ENCODE data around the gene HPCAL1.

The HPCAL1 gene

DNA sequence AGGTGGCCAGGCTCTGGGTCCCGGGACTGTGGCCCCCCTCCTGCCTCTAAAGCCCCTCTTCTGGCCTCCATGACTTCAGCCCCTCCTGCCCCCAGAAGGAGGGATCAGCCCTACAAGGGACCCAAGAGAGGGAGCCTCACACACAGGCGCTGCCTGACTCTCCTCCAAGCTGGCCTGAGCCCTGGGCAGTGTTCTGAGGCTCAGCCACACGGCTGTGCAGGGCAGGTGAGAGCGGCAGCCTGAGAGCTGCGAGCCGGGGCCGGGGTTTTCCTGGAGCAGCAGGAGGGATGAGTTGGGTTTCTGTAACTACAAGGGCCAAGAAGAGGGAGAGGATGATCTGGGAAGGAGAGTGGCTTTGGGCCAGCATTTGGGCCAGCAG is 70.1 kb downstream of the HPCAL1 start:
- no peak for DNase-seq

- DNase-seq = no peak
Observed at GRCh38 chr2:10373931-10374330, 71.2 kb downstream of the HPCAL1 start.

DNA sequence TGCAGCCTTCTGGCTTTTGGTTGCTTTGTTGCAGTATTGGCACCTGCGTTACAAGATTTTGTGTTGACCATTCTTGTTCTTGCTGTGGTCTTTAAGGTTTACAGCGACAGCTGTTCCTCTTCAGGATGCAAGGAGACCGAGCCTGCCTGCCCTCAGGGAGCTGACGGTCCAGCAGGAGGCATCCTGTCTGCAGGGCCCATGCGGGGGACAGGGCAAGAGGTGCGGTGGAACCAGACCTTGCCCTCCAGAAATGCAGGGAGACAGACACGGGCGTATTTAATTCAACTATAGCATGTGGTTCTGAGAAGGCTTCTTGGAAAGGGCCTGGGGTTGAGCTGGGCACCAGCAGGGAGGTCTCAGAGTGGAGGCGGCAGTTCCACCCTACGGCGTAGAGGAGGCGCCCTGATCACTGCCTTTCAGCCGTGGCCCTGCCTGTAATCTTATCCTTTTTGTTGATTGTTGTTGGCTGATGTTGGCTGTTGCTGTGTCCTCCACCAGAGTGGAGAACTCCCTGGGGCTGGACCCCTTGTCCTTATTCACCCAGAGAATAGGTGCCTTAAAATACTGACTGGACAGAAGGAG is 71.7 kb downstream of the HPCAL1 start:
- no peak for DNase-seq

- DNase-seq = no peak
Observed at GRCh38 chr2:10375570-10376281, 73.0 kb downstream of the HPCAL1 start.

DNA sequence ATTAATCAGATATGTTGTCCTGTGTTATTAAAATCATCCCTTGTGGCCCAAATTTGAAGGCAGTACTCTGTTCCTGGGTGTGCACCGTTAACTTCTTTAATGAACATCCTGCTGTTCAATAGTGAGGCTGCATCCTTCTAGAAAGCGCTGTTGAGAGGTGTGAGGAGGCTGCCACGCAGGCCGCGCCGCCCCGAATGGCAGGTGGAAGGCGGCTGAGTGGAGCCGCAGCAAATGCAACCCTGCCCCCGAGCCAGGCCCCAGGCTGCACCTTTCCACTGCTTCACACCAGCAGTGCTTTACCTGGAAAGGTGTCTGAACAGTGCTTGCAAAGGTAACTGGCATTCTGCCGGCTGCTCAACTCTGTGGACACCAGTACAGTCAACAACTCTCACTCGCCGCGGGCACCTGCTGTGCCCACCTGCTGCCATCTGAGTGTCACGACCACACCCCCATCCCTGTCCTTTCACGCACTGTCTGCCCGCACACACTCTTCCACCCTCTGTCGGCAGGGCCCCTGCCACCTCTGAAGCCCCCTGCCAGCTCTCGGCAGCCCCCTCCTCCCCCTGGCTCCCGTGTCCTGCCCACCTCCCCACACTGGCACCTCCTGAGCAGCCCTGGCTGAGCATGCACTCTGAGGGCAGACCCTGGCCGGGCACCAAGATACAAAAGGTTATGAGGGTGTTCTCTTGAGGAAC is 74.5 kb downstream of the HPCAL1 start:
- no peak for DNase-seq

DNA sequence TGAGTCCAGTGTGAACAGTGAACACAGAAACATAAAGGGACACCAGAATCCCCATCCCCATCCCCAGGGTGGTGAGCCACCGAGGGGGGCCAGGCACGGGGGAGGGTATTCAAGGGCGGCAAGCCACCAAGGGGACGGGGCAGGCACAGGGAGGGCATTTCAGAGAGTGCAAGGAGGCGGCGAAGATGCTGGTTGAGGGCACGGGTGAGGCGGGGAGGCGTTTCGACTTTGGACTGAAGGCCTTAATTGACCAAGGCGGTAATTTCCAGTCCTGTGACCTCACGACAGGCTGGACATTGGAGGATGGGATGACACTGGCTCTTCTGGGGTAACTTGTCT is 75.0 kb downstream of the HPCAL1 start:
- no peak for DNase-seq

- DNase-seq = peak; percentile 47 to 60
Observed at GRCh38 chr2:10378189-10378588, 75.5 kb downstream of the HPCAL1 start.

- DNase-seq = no peak
Observed at GRCh38 chr2:10380048-10380926, 77.6 kb downstream of the HPCAL1 start.

GRCh38 chr2:10381997-10382353 is 79.3 kb downstream of the HPCAL1 start:
- no peak for DNase-seq

GRCh38 chr2:10382354-10383061 is 79.8 kb downstream of the HPCAL1 start:
- peak in 1 of 2 experiments; percentile 57 for DNase-seq

GRCh38 chr2:10383960-10384734 is 81.4 kb downstream of the HPCAL1 start:
- no peak for DNase-seq

DNA sequence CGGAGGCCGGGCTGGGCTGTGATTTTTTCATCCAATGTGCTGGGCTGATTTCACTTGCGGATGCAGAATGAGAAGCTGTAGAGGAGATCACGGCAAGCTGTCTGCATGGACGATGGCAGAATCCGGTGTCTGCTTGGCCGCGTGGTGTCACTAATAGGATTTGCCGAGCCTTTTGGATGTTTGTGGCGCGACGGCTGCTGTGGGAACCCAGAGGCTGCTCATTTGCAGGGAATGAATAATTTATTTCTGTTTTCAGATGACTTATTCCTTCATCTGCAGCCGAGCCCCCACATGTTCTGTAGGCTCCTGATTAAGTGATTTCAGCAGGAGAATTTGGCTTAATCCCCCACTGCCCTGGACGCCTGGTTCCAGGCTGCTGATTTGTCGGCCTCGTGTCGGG is 82.8 kb downstream of the HPCAL1 start:
- no peak for DNase-seq

DNA sequence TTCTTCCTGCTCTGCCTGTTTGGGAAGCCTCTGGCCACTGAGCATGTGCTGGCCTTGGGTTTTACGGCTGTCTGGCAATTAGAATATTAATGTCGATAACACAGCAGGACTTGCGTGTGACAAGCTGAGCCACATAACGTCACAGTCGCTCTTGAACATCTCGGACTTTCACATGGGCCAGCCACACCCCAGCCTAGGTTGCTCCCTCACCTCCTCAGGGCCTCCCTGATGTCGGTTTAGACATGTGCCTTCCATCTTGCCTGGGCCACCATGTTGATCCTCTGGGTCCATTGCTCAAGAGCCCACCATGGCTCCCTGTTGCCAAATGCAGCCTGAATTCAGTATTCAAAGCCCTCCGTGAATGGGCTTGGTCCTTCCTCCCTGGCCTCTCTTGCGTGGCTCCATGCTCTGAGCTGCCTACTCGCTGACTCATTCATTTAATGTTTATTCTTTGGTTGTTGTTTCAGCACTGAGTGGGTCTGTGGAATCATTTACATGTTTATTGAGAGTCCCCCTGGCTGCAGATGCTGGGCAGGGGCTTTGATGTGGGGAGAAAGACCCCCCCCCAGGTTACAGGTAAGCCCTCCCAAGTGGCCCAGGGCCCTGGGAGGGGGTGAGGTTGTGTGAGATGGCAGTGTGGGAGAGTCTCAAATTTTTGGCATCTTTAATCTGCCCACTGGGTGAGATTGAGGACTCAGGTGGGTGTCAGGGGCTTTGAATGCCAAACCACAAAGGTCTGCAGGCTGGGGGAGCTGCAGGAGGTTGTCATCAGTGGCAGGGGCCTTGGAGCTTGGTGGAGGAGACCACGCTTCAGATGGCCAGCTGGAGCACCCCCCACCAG is 83.4 kb downstream of the HPCAL1 start:
- no peak for DNase-seq

GRCh38 chr2:10387033-10387432 is 84.3 kb downstream of the HPCAL1 start:
- DNase-seq = no peak

DNA sequence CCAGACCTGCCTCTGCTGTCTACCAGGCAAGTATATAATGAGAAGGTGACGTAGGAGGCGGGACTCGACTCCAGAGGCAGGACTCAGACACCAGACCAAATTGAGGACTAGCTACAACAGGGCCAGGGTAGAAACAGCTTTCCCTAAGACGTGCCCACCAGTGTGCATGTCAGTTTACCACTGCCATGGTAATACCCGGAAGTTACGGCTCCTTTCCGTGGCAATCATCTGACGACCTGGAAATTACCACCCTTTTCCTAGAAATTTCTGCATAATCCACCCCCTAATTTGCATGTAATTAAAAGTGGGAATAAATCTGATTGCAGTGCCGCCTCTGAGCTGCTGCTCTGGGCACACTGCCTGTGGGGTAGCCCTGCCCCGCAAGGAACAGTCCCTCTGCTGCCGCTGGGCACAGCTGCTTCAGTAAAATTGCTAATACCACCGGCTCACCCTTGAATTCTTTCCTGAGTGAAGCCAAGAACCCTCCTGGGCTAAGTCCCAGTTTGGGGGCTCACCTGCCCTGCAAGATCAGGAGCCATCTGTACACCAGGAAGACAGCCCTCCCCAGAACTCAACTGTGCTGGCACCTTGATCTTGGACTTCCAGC is 86.4 kb downstream of the HPCAL1 start:
- DNase-seq = no peak

DNA sequence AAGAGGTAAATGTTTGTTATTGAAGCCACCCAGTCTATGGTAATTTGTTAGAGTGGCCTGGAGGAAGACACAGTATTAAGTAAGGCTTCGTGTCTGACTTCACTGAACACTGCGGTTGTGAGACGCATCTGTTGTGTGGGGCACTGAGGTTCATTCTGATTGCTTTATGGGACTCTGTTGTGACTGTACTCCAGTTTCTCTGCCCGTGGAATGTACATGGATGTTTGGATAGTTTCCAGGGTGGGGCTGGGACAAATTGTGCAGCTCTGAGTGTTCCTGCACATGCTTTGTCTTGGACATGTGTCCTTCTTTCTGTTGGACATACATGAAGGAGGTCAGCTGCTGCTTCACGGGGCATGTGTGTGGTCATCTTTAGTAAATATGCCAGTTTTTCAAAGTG is 86.9 kb downstream of the HPCAL1 start:
- DNase-seq = no peak

DNA sequence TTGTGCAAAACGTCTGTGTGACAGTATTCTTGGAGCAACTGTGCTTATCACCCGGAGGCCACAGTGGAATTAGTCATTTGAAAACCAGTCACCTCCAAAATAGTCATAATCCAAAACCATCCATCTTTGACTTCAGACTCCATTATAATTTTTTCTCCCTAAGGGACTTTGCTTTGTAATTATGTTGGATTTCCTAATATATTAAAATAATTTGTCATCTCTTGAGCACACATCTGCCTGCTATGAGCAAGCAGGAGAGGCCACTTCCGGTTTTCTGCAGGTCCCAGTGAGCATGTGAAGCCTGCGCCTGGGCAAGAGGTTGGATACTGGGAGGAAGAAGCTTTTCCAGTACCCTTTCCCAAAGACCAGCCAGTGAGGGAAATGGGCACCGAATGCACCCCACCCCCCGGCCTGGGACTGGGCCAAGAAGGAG is 87.7 kb downstream of the HPCAL1 start:
- DNase-seq = no peak

DNA sequence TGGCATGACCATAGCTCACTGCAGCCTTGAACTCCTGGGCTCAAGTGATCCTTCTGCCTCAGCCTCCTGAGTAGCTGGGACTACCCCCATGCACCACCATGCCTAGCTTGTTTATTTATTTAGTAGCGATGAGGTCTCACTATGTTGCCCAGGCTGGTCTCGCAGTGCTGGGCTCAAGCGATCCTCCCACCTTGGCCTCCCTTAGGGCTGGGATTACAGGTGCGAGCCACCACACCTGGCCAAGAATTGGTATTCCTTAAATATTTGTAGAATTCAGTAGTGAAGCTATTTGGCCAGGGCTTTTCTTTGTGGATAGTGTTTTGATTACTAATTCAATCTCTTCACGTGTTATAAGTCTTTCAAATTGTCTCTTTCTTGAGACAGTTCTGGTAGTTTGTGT is 89.4 kb downstream of the HPCAL1 start:
- no peak for DNase-seq

DNA sequence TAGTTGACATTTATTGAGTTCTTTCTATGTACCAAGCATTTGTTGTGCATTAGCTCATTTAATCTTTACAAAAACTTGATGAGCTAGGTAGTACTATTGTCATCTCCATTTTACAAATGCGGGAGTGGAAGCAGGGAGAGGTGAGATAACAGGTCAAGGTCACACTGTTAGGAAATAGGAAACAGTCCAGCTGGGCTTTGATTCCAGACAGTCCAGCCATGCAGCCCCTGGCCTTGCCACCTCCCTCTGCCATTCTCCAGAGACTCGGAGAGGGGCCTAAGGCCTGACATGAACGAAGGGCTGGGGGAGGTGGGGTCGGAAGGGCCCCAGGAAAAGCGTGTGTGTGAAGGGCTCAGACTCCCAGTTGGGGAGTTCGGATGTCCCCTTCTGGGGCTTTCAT is 89.8 kb downstream of the HPCAL1 start:
- no peak for DNase-seq

- no peak for DNase-seq
Observed at GRCh38 chr2:10392951-10393639, 90.4 kb downstream of the HPCAL1 start.

All from SHP77 (cell line).